Germinal center (tissue), 1 donor: ENCODE measurements around the gene WDR17.

Experiments
- DNase-seq: peaks from one replicate; pipeline ENCODE4 v3.0.0; 2012; ENCODE audit warnings: mixed read lengths, low spot score

Gene WDR17

GRCh38 chr4:176099314-176099713 is 33.7 kb downstream of the WDR17 start:
- DNase-seq: no peak

- no peak for DNase-seq
Measured at GRCh38 chr4:176102414-176103063, 36.9 kb downstream of the WDR17 start.

- no peak for DNase-seq
Measured at GRCh38 chr4:176107695-176108094, 42.1 kb downstream of the WDR17 start.

- no peak for DNase-seq
Measured at GRCh38 chr4:176123710-176124407, 58.2 kb downstream of the WDR17 start.

- DNase-seq: no peak
Measured at GRCh38 chr4:176125063-176125462, 59.4 kb downstream of the WDR17 start.

GRCh38 chr4:176134670-176135069 is 69.0 kb downstream of the WDR17 start:
- no peak for DNase-seq

GRCh38 chr4:176137631-176138030 is 72.0 kb downstream of the WDR17 start:
- DNase-seq: no peak

GRCh38 chr4:176139518-176139917 is 73.9 kb downstream of the WDR17 start:
- DNase-seq: no peak

GRCh38 chr4:176142253-176142652 is 76.6 kb downstream of the WDR17 start:
- no peak for DNase-seq

- no peak for DNase-seq
Measured at GRCh38 chr4:176149680-176150355, 84.2 kb downstream of the WDR17 start.

GRCh38 chr4:176150356-176150682 is 84.7 kb downstream of the WDR17 start:
- no peak for DNase-seq

- no peak for DNase-seq
Measured at GRCh38 chr4:176150704-176151103, 85.1 kb downstream of the WDR17 start.

- no peak for DNase-seq
Measured at GRCh38 chr4:176153124-176153523, 87.5 kb downstream of the WDR17 start.

- DNase-seq: no peak
Measured at GRCh38 chr4:176156656-176157055, 91.0 kb downstream of the WDR17 start.

GRCh38 chr4:176163041-176163440 is 97.4 kb downstream of the WDR17 start:
- no peak for DNase-seq

GRCh38 chr4:176185051-176185450 is 119.4 kb downstream of the WDR17 start:
- no peak for DNase-seq

- DNase-seq: no peak
Measured at GRCh38 chr4:176186067-176186466, 120.4 kb downstream of the WDR17 start.

GRCh38 chr4:176186671-176187395 is 121.2 kb downstream of the WDR17 start:
- no peak for DNase-seq

GRCh38 chr4:176187624-176188023 is 122.0 kb downstream of the WDR17 start:
- no peak for DNase-seq

GRCh38 chr4:176188654-176189053 is 123.0 kb downstream of the WDR17 start:
- DNase-seq: no peak

- DNase-seq: no peak
Measured at GRCh38 chr4:176189891-176190795, 124.5 kb downstream of the WDR17 start.

GRCh38 chr4:176191974-176192373 is 126.3 kb downstream of the WDR17 start:
- no peak for DNase-seq
